Epithelial cell of esophagus (primary cell): Measurements from ENCODE around the gene KLHL29.
"Not testable (repeated sequence)": the region's sequence is repeated elsewhere in the genome, so short reads cannot be mapped to it uniquely, and the experiment has no call there.

ENCODE experiments used
- DNase-seq: peaks from one replicate; pipeline ENCODE4 v3.0.0; 2010; ENCODE audit warnings: low read depth
- H3K4me3 ChIP-seq: 2 replicates; pipeline ENCODE4 v1.5.1; 2011; ENCODE audit warnings: mild to moderate bottlenecking, low read length, control low read depth
- TF ChIP-seq, protein P1 (sequence below): IDR thresholded peaks from 2 replicates; pipeline ENCODE4 v1.5.1; 2011; ENCODE audit warnings: low read depth, mild to moderate bottlenecking, low read length, control low read depth, inconsistent platforms; ENCODE audit not compliant: insufficient read depth; ENCODE audit errors: missing control alignments

KLHL29 gene

DNA sequence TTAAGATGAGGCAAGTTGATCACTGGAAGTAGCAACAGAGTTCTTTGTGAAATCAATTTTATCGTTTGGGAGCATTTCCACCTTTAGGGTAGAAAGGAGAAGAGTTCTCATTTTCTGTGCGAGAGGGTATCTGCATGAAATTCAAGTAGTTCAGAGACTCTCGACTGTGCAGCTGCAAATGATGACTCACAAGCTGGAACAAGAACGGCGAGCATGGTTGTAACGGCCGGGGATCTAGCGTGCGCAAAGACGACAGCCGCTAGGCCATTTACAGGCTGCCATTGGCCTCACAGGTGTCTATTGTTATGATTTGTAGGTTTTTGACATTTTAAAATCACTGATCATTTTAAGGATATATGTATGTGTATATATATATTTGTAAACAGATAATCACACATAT, 5.2 kb downstream of the KLHL29 start:
- DNase-seq = no peak
- TF ChIP-seq, protein P1, sequence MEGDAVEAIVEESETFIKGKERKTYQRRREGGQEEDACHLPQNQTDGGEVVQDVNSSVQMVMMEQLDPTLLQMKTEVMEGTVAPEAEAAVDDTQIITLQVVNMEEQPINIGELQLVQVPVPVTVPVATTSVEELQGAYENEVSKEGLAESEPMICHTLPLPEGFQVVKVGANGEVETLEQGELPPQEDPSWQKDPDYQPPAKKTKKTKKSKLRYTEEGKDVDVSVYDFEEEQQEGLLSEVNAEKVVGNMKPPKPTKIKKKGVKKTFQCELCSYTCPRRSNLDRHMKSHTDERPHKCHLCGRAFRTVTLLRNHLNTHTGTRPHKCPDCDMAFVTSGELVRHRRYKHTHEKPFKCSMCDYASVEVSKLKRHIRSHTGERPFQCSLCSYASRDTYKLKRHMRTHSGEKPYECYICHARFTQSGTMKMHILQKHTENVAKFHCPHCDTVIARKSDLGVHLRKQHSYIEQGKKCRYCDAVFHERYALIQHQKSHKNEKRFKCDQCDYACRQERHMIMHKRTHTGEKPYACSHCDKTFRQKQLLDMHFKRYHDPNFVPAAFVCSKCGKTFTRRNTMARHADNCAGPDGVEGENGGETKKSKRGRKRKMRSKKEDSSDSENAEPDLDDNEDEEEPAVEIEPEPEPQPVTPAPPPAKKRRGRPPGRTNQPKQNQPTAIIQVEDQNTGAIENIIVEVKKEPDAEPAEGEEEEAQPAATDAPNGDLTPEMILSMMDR = no peak
- no peak overlapping the region for H3K4me3 ChIP-seq

DNA sequence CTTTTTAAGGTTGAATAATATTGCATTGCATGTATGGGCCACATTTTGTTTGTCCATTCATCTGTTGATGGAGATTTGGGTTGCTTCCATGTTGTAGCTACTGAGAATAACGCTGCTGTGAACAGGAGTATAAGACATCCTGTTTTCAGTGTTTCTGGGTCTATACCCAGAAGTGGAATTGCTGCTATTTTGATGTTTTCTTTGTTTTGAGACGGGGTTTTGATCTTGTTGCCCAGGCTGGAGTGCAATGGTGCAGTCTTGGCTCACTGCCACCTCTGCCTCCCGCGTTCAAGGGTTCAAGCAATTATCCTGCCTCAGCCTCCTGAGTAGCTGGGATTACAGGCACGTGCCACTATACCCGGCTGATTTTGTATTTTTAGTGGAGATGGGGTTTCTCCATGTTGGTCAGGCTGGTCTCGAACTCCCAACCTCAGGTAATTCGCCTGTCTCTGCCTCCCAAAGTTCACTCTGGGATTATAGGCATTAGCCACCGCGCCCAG, 6.3 kb downstream of the KLHL29 start:
- not testable (repeated sequence) for H3K4me3 ChIP-seq, DNase-seq

DNA sequence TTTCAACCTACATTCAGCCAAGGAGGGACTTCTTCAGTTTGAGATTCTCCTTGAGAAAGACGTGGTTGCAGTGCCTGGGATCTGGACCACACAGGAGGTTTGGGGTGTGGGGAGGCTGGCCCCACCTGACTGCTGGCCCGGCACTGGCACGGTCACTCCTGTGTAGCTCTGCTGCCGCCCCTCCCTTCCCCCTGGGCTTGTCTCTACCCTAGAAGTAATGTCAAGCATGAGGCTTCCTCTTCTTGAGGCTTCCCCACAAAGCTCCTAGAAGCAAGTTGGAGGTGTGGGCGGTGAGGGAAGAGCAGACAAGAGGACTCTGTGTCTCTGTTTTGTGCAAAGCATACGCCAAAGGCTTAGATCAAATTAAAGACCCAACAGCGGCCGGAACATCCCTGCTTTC, 8.7 kb downstream of the KLHL29 start:
- TF ChIP-seq, protein P1 = no peak
- DNase-seq = no peak
- no peak overlapping the region for H3K4me3 ChIP-seq

DNA sequence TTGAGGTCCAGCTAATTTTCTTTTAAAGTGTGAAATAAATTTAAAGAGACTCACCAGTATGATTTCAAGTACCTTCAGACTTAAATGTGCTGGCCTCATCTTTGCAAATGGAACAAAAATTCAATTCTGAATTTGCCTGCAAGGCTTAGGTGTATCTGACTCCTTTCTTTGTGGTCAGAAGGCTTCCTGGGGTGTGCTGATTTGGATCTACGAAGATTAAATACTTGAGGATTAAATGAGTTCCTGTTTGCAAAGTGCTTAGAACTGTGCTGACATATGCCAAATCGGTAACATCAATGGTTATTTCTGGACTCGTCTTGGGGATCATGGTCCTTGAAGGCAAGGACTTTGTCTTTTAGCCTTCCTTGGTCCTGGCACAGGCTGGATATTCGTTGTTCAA, 9.7 kb downstream of the KLHL29 start:
- TF ChIP-seq, protein P1 = no peak
- no peak for DNase-seq
- H3K4me3 ChIP-seq = no peak overlapping the region

DNA sequence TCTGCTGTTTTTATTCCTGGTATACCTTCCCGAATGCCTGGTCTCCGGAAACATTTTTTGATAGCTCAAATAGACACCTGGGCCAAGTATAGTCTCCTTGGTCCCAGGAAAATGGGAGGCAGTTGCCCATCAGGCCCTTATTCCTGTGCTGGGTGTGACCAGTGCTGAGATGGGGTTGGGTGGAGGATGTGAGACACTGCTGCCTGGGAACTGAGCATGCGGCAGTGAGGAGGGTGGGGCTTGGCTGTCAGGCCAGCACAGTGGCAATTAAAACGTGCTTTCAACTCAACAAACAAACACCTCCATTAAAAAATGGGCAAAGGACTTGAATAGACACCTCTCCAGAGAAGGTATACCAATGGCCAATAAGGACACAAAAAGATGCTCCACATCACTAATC, 12.5 kb downstream of the KLHL29 start:
- TF ChIP-seq, protein P1 = no peak
- no peak overlapping the region for H3K4me3 ChIP-seq
- no peak for DNase-seq

DNA sequence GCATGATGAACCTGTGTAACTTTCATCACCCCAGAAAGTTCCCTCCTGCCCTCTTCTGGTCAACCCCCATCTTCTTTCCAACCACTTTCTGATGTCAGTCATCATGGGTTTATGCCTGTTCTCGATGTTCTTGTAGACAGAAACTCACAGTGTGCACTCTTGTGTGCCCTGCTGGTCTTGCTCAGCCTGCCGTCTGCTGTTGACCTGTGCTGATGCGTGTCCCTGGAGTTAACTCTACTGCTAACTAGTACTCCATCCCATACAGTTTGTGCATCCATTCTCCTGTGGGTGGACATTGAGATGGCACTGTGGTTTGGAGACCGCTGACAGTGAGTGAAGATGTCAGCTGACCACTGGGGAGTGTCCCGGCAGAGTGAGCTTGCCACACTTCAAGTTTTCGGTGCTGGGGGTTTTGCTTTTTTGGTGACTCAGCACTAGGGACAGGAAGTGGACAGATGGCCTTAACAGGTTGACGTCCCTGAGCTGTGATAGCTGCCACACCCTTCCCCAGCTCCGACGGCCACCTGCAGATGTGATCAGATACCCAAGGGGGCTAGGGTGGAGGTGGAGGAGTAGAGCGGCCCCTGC, 14.8 kb downstream of the KLHL29 start:
- DNase-seq = no peak
- H3K4me3 ChIP-seq = no peak overlapping the region
- TF ChIP-seq, protein P1 = no peak

DNA sequence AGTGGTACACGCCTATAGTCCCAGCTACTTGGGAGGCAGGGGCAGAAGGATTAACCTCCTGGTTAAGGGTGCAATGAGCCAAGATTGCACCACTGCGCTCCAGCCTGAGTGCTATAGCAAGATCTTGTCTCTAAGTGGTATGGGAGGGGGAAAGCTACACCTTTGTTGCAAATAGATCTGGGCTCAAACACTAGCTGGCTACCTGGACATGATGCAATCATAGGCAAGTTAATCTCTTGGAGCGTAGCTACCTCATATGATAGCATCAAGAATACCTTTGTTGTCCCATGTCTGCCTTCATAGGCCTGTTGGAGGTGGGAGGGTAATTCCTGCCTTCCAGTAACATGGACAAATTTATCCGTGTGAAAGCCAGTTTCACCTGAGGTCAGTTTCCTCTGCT, 15.7 kb downstream of the KLHL29 start:
- TF ChIP-seq, protein P1 = no peak
- no peak overlapping the region for H3K4me3 ChIP-seq
- no peak for DNase-seq
